Activated T-cell treated with anti-CD3 and anti-CD28 coated beads, Interleukin-2, amount 50 U/mL, for 4 hours (primary cell): ENCODE measurements around the gene ATRX. TPM values are rescaled to one million over a fixed set of nuclear protein-coding genes. Genes with fewer than 3 reads are reported as not detected.
"Not testable (repeated sequence)": the region's sequence is repeated elsewhere in the genome, so short reads cannot be mapped to it uniquely, and the experiment has no call there.

ENCODE experiments used
- ATAC-seq, 2 donors: fragments of 200-7000 bp; cut with Tn5 transposase; one replicate each; pipeline ENCODE4 v1.10.0; 2021
- DNase-seq: peaks from one replicate; pipeline ENCODE4 v3.0.0-alpha.2; 2020
- H3K27me3 Mint-ChIP-seq: one replicate; pipeline ENCODE4 v1.8.0; 2021; ENCODE audit warnings: low read depth, mixed read lengths
- H3K36me3 Mint-ChIP-seq: one replicate; pipeline ENCODE4 v1.8.0; 2022; ENCODE audit warnings: mixed read lengths; ENCODE audit not compliant: insufficient read depth
- H3K4me1 Mint-ChIP-seq: one replicate; pipeline ENCODE4 v1.8.0; 2021; ENCODE audit warnings: low read depth, mixed read lengths
- H3K4me3 Mint-ChIP-seq: one replicate; pipeline ENCODE4 v1.8.0; 2021; ENCODE audit warnings: mild to moderate bottlenecking, moderate library complexity, mixed read lengths
- H3K9me3 Mint-ChIP-seq: one replicate; pipeline ENCODE4 v1.8.0; 2021; ENCODE audit warnings: mixed read lengths
- total RNA-seq, 3 donors: library from RNA; stranded (reverse); gene quantifications; one replicate each; pipeline ENCODE4 v1.2.1, GENCODE V29; 2021

The ATRX gene
- total RNA-seq, 3 donors from 2014 or later = 43.9 to 49.2 (median 45.2) TPM

DNA sequence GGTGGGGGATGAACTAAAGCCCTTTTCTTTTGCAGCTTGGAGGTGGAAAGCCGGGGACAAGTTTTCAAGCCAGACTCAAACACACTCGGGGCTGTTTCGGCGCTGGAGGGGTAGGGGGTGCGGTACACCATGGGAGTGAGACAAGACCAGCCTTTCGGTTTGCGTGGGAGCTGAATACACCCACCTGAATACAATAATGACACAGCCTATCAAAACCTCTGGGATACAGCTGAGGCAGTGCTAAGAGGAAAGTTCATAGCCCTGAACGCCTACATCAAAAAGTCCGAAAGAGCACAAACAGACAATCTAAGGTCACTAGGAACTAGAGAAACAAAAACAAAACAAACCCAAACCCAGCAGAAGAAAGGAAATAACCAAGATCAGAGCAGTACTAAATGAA, 163.3 kb downstream of the ATRX start:
- no peaks in the 10 kb centered on the region for H3K9me3 Mint-ChIP-seq
- ATAC-seq (no peak), DNase-seq (no peak)
- H3K27me3 Mint-ChIP-seq = no peaks in the 10 kb centered on the region
- H3K36me3 Mint-ChIP-seq = peaks cover 19% of the 10 kb centered on the region
- H3K4me1 Mint-ChIP-seq = peaks cover 21% of the 10 kb centered on the region
- peak overlapping the region; percentile 19 for H3K4me3 Mint-ChIP-seq

DNA sequence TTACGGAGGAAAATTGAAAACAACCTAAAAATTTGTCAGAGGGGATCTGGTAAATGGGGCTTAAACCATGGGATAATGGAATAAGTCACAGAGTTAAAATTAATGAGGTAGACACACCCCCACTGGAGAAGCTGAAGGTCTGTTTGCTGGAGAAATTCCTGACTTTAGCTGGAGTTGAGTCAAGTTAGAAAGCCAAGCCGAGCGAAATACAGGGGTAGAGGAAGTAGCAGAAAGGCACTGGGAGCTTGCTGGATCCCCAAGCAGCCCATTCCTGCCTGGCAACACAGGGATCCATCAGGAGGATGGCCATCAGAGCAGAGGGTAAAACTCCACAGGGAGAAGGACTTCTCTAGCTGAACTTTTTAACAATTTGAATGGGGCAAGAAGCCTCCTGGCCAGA, 163.8 kb downstream of the ATRX start:
- Mint-ChIP-seq H3K4me3 (no peak overlapping the region), H3K27me3 (no peaks in the 10 kb centered on the region), H3K9me3 (no peaks in the 10 kb centered on the region), H3K36me3 (peaks cover 19% of the 10 kb centered on the region), H3K4me1 (peaks cover 21% of the 10 kb centered on the region)
- no peak for DNase-seq
- ATAC-seq = no peak

DNA sequence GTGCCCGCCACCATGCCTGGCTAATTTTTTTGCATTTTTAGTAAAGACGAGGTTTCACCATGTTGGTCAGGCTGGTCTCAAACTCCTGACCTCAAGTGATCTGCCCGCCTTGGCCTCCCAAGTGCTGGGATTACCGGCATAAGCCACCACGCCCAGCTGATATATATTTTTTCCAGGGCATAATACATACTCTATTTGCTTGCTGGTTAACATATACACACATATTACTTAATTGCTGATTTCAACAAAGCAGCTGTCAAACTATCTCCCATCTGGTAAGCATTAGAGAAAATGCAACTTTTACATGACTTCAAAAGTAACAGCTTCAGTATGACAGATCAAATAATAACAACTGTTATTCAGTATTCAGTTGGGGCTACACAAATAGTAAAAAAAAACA, 164.6 kb downstream of the ATRX start:
- not testable (repeated sequence) for DNase-seq, H3K27me3 Mint-ChIP-seq, ATAC-seq, H3K9me3 Mint-ChIP-seq, H3K4me3 Mint-ChIP-seq
- Mint-ChIP-seq H3K36me3 (peaks cover 19% of the 10 kb centered on the region), H3K4me1 (peaks cover 21% of the 10 kb centered on the region)

DNA sequence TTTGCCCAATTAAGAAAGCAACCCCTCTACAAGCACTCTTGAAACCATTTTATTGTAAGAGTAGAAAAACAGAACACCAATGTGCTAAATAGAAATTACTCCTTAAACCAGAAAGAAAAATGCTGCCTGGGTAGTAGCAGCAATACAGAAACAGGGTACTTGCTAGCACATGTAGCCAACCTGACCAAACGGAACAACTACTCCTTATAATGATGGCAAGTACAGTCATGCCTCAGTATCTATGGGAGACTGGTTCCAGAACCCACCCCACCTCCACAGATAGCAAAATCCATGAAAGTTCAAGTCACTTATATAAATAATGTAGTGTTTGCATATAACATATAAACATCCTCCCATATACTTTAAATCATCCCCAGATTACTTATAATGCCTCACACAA, 168.8 kb downstream of the ATRX start:
- ATAC-seq = no peak
- no peak overlapping the region for H3K4me3 Mint-ChIP-seq

DNA sequence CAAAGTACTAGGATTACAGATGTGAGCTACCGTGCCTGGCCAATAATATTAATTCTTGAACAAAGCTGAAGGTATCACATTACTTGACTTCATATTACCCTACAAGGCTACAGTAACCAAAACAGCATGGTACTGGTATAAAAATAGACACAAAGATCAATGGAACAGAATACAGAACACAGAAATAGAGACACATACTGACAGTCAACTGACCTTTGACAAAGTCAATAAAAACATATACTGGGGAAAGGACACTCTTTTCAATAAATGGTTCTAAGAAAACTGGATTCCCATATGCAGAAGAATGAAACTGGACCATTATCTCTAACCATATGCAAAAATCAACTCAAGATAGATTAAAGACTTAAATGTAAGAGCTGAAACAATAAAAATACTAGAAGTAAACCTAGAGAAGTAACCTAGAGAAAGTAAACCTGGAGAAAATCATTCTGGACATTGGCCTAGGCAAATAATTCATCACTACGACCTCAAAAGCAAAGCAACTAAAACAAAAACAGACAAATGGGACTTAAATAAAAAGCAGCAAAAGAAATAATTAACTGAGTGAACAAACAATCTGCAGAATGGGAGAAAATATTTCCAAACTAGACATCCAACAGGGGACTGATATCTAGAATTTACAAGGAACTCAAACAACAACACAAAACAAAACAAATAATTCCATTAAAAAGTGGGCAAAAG, 182.2 kb downstream of the ATRX start:
- H3K9me3 Mint-ChIP-seq = peaks cover 3% of the 10 kb centered on the region
- peaks cover 19% of the 10 kb centered on the region for H3K36me3 Mint-ChIP-seq
- no peak overlapping the region for H3K4me3 Mint-ChIP-seq

More for the DNA sequence above, 168.8 kb downstream of the ATRX start:
- peaks cover 8% of the 10 kb centered on the region for H3K36me3 Mint-ChIP-seq
- H3K27me3 Mint-ChIP-seq = no peaks in the 10 kb centered on the region
- peaks cover under 1% of the 10 kb centered on the region for H3K4me1 Mint-ChIP-seq
- H3K9me3 Mint-ChIP-seq = no peaks in the 10 kb centered on the region
- DNase-seq = no peak

DNA sequence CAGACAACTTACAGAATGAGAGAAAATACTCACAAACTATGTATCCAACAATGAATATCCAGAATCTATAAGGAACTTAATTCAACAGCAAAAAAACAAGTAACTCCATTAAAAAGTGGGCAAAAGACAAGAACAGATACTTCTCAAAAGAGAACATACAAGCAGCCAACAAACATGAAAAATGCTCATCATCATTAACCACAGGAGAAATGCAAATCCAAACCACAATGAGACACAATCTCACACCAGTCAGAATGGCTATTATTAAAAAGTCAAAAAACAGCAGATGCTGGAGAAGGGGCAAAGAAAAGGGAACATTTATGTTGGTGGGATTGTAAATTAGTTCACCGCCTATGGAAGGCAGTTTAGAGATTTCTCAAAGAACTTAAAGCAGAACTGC, 188.5 kb downstream of the ATRX start:
- DNase-seq (no peak), ATAC-seq (no peak)
- H3K4me3 Mint-ChIP-seq = no peak overlapping the region
- no peaks in the 10 kb centered on the region for H3K9me3 Mint-ChIP-seq
- H3K27me3 Mint-ChIP-seq = no peaks in the 10 kb centered on the region
- peaks cover 28% of the 10 kb centered on the region for H3K36me3 Mint-ChIP-seq
- H3K4me1 Mint-ChIP-seq = peaks cover 12% of the 10 kb centered on the region

More for the DNA sequence above, 182.2 kb downstream of the ATRX start:
- H3K4me1 Mint-ChIP-seq = peaks cover 1% of the 10 kb centered on the region
- no peak for ATAC-seq
- DNase-seq = no peak
- no peaks in the 10 kb centered on the region for H3K27me3 Mint-ChIP-seq

DNA sequence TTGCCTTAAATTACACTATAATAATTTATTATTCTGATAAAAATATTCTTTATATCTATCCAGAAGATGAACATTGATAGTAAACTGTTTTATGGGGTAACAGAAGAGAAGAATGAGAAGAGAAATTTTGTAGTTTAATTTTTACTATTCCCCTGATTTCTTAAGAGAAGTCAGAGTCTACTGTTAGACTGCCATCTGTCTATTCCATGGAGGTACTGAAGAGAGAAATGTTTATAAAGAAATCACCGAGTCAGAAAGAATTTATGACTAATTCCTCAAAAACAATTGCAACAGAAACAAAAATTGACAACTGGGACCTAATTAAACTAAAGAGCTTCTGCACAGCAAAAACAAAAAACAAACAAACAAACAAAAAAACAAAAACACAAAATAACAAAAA, 188.9 kb downstream of the ATRX start:
- Mint-ChIP-seq H3K27me3 (no peaks in the 10 kb centered on the region), H3K9me3 (no peaks in the 10 kb centered on the region), H3K36me3 (peaks cover 28% of the 10 kb centered on the region), H3K4me3 (no peak overlapping the region), H3K4me1 (peaks cover 10% of the 10 kb centered on the region)
- DNase-seq = no peak
- ATAC-seq = no peak

DNA sequence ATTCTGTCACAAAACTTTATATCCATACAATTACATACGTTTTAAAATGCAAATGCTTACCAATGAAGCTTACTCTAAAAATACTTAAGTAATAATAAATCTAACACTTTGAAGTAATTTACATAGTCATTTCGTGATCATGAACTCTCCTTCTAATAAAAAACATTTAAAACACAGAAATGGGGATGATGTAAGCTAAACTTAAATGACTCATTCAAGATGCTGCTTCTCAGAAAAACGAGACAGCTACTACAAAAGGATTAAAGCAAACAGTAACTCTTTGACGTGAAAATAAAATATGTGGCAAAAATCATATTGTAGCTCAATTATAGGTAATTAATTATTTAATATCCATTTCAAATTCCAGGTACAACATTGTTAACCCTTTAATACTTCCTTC, 190.2 kb downstream of the ATRX start:
- H3K27me3 Mint-ChIP-seq = no peaks in the 10 kb centered on the region
- H3K36me3 Mint-ChIP-seq = peaks cover 28% of the 10 kb centered on the region
- ATAC-seq (no peak), DNase-seq (no peak)
- no peaks in the 10 kb centered on the region for H3K9me3 Mint-ChIP-seq
- H3K4me3 Mint-ChIP-seq = no peak overlapping the region
- H3K4me1 Mint-ChIP-seq = peaks cover 10% of the 10 kb centered on the region

DNA sequence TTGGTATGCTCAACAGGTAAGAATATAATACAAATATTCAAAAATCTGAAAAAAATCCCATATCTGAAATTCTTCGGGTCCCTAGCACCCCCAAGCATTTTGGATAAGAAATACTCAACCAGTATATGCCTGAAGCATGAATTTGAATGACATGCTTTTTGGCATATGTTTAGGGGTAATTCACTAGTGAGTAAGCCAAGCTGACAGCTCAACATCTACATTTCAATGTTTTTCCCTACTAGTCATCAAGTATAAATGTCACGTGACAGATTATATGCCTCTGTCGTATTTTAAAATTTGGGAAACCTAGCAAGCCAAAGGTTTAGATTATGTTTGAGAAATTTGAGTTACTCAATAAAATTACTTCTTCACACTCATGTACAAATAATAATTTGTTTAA, 213.7 kb downstream of the ATRX start:
- Mint-ChIP-seq H3K9me3 (no peaks in the 10 kb centered on the region), H3K36me3 (peaks cover 24% of the 10 kb centered on the region), H3K4me1 (peaks cover 9% of the 10 kb centered on the region), H3K27me3 (no peaks in the 10 kb centered on the region), H3K4me3 (no peak overlapping the region)
- DNase-seq (no peak), ATAC-seq (no peak)

DNA sequence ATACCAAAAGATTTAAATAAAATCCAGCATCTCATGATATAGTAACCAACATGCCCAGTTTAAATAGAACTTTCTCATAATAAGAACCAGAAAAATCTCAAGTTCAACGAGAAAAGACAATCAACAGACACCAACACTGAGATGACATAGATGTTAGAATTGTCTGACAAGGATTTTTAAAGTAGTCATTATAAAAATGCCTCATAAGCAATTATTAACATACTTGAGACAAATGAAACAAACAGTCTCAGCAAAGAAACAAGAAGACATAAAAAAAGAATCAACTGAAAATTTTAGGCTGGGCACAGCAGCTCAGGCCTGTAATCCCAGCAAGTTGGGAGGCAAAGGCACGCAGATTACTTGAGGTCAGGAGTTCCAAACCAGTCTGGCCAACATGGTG, 220.7 kb downstream of the ATRX start:
- ATAC-seq (no peak), DNase-seq (no peak)
- Mint-ChIP-seq H3K4me1 (peaks cover 8% of the 10 kb centered on the region), H3K9me3 (no peaks in the 10 kb centered on the region), H3K4me3 (no peak overlapping the region), H3K27me3 (no peaks in the 10 kb centered on the region), H3K36me3 (peaks cover 29% of the 10 kb centered on the region)

DNA sequence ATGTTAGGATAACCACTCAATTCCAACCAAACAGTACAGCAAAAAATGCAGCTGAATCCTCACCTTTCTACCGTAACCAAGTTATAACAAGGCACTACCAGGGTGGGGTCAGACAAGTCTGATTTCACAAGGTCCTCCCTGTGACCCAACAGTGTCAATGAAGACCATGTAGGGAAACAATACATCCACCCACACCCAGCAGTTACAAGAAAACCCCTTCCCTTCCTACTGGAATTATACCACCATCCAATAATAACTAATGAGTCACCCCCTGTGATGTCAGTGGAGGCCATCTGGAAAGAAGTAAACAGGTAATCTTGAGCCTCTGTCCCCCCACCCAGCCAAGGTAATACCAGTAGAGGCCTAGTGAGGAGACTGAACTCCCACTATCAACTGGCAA, 221.2 kb downstream of the ATRX start:
- no peak for ATAC-seq
- DNase-seq = no peak
- Mint-ChIP-seq H3K4me1 (peaks cover 8% of the 10 kb centered on the region), H3K4me3 (no peak overlapping the region), H3K9me3 (no peaks in the 10 kb centered on the region), H3K36me3 (peaks cover 29% of the 10 kb centered on the region), H3K27me3 (no peaks in the 10 kb centered on the region)

DNA sequence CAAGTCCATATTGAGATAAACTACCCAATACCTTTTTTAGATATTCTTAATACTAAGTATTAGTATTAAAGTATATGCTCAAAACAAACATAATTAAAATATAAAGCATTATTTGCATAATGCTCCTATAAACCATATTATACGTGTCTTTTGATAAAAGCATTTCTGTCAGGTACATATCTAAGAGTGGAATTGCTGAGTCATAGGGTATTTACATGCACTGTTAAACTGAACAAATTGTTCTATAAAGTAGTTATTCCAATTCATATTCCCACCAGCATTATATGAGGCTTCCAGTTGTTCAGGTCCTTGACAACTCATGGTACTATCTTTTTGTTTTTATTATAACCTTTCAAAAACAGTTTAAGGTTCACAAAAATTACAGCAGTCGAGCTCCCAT, 224.6 kb downstream of the ATRX start:
- peaks cover 14% of the 10 kb centered on the region for H3K36me3 Mint-ChIP-seq
- no peak overlapping the region for H3K4me3 Mint-ChIP-seq
- H3K27me3 Mint-ChIP-seq = no peaks in the 10 kb centered on the region
- no peaks in the 10 kb centered on the region for H3K9me3 Mint-ChIP-seq
- peaks cover 2% of the 10 kb centered on the region for H3K4me1 Mint-ChIP-seq
- ATAC-seq = no peak
- no peak for DNase-seq

DNA sequence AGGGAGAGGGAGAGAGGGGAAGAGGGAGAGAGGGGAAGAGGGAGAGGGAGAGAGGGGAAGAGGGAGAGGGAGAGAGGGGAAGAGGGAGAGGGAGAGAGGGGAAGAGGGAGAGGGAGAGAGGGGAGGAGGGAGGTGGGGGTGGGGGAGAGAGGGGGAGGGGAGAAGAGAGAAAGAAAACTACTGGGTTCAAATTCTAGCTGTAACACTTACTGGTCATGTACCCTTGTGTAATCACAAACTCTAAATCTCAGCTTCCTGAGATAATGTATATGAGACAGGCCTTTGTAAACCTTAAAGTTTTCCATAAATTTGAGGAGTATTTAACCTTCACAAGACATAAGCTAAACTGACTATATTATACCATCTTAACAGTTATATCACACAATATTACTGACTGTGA, 229.7 kb downstream of the ATRX start:
- ATAC-seq = no peak
- Mint-ChIP-seq H3K36me3 (peaks cover 22% of the 10 kb centered on the region), H3K4me3 (no peak overlapping the region), H3K4me1 (no peaks in the 10 kb centered on the region), H3K9me3 (no peaks in the 10 kb centered on the region), H3K27me3 (no peaks in the 10 kb centered on the region)
- DNase-seq = no peak

DNA sequence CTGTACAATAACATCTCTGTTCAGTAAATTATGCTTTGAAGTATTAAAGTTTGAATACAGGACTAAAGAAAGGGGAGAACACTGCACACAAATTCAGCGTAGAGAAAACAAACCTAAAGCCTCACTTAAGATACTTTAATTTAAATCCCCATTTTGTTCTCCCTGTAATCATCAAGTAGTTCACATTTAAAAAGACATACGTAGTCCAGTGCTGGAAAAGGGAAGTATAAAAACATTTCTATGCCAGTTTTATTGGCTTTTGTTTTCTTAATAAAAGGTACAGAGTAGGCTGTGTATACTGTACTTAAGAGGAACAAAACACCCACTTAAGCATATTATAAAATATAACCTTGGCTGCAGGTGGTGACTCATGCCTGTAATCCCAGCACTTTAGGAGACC, 237.3 kb downstream of the ATRX start:
- Mint-ChIP-seq H3K4me1 (no peaks in the 10 kb centered on the region), H3K9me3 (peaks cover 6% of the 10 kb centered on the region), H3K36me3 (peaks cover 16% of the 10 kb centered on the region), H3K4me3 (no peak overlapping the region), H3K27me3 (no peaks in the 10 kb centered on the region)
- DNase-seq (no peak), ATAC-seq (no peak)

DNA sequence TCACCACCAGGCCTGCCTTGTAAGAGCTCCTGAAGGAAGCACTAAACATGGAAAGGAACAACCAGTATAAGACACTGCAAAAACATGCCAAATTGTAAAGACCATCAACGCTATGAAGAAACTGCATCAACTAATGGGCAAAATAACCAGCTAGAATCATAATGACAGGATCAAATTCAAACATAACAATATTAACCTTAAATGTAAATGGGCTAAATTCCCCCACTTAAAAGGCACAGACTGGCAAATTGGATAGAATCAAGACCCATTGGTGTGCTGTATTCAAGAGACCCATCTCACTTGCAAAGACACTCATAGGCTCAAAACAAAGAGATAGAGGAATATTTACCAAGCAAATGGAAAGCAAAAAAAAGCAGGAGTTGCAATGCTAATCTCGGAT, 246.2 kb downstream of the ATRX start:
- ATAC-seq, H3K4me3 Mint-ChIP-seq, H3K4me1 Mint-ChIP-seq, H3K27me3 Mint-ChIP-seq, DNase-seq: not testable (repeated sequence)
- peaks cover 17% of the 10 kb centered on the region for H3K9me3 Mint-ChIP-seq
- H3K36me3 Mint-ChIP-seq = peaks cover 32% of the 10 kb centered on the region
